HEK293 (cell line): ENCODE measurements around the gene AHCYL2.
A peak's percentile ranks its signal among the peaks of the same experiment; 100 is the strongest.
"Not testable (repeated sequence)": the region's sequence is repeated elsewhere in the genome, so short reads cannot be mapped to it uniquely, and the experiment has no call there.

Experiments used
- CTCF ChIA-PET: fragments of 350-600 bp; formaldehyde crosslinking; extraction: SDS; loops from one replicate; lab custom pipeline; 2021; ENCODE audit warnings: antibody characterized with exemption; lab: Yijun Ruan, JAX
- POLR2A ChIA-PET: fragments of 300-600 bp; formaldehyde crosslinking; extraction: SDS; loops from one replicate; lab custom pipeline; 2020; ENCODE audit warnings: antibody characterized with exemption, inconsistent platforms; lab: Yijun Ruan, JAX
- H3K27ac ChIP-seq: fragments of 200-500 bp; sonication (Bioruptor generic); 2 replicates; pipeline ENCODE4 v1.5.1; 2014; ENCODE audit warnings: low read depth, low read length, control low read depth, inconsistent platforms; ENCODE audit errors: extremely low read depth
- H3K36me3 ChIP-seq, 2 experiments: fragments of 200-500 bp in 1 of 2; sonication (Bioruptor generic) in 1 of 2; 1 replicate in 1 of 2; 2 replicates in 1 of 2; pipeline ENCODE4 v1.5.1; 2014 to 2017; ENCODE audit warnings: inconsistent platforms in 2 of 2, low read length in 2 of 2; ENCODE audit not compliant: control insufficient read depth in 2 of 2, insufficient read depth in 1 of 2
- H3K4me1 ChIP-seq: fragments of 200-500 bp; sonication (Bioruptor generic); 2 replicates; pipeline ENCODE4 v1.5.1; 2014; ENCODE audit warnings: mild to moderate bottlenecking, low read length, inconsistent platforms; ENCODE audit not compliant: control insufficient read depth, insufficient read depth
- H3K4me3 ChIP-seq: 2 replicates; pipeline ENCODE4 v1.5.1; 2011; ENCODE audit warnings: low read depth, mild to moderate bottlenecking, control low read depth, low read length, moderate library complexity
- H3K9me3 ChIP-seq: fragments of 200-500 bp; sonication (Bioruptor generic); 2 replicates; pipeline ENCODE4 v1.5.1; 2014; ENCODE audit warnings: low read depth, low read length, inconsistent platforms; ENCODE audit not compliant: control insufficient read depth, insufficient read depth
- BCL11A ChIP-seq: fragments of 450-650 bp; formaldehyde crosslinking; IDR thresholded peaks from 2 replicates; pipeline ENCODE4 v1.5.1; 2016; ENCODE audit warnings: low read depth, missing biosample characterization, missing genetic modification characterization
- PRDM6 ChIP-seq: fragments of 450-650 bp; formaldehyde crosslinking; IDR thresholded peaks from 2 replicates; pipeline ENCODE4 v1.5.1; 2017; ENCODE audit warnings: missing biosample characterization, missing genetic modification characterization
- SCRT2 ChIP-seq: fragments of 450-650 bp; formaldehyde crosslinking; IDR thresholded peaks from 2 replicates; pipeline ENCODE4 v1.5.1; 2016; ENCODE audit warnings: missing biosample characterization, missing genetic modification characterization
- TSHZ1 ChIP-seq: fragments of 450-650 bp; formaldehyde crosslinking; IDR thresholded peaks from 2 replicates; pipeline ENCODE4 v1.5.1; 2016; ENCODE audit warnings: missing biosample characterization, missing genetic modification characterization, borderline replicate concordance
- ZFP69B ChIP-seq: fragments of 450-650 bp; formaldehyde crosslinking; IDR thresholded peaks from 2 replicates; pipeline ENCODE4 v1.5.1; 2016; ENCODE audit warnings: missing biosample characterization, missing genetic modification characterization
- ZNF133 ChIP-seq: fragments of 450-650 bp; formaldehyde crosslinking; IDR thresholded peaks from 2 replicates; pipeline ENCODE4 v1.5.1; 2016; ENCODE audit warnings: missing biosample characterization, missing genetic modification characterization
- ZNF16 ChIP-seq: fragments of 450-650 bp; formaldehyde crosslinking; IDR thresholded peaks from 2 replicates; pipeline ENCODE4 v1.5.1; 2016; ENCODE audit warnings: low read depth, missing biosample characterization, missing genetic modification characterization
- ZNF202 ChIP-seq: fragments of 450-650 bp; formaldehyde crosslinking; IDR thresholded peaks from 2 replicates; pipeline ENCODE4 v1.5.1; 2016; ENCODE audit warnings: missing biosample characterization, missing genetic modification characterization, borderline replicate concordance
- ZNF214 ChIP-seq: fragments of 450-650 bp; formaldehyde crosslinking; IDR thresholded peaks from 2 replicates; pipeline ENCODE4 v1.5.1; 2017; ENCODE audit warnings: missing biosample characterization, mild to moderate bottlenecking, missing genetic modification characterization, borderline replicate concordance
- ZNF302 ChIP-seq: fragments of 450-650 bp; formaldehyde crosslinking; IDR thresholded peaks from 2 replicates; pipeline ENCODE4 v1.5.1; 2016; ENCODE audit warnings: missing biosample characterization, missing genetic modification characterization, low read depth
- ZNF324 ChIP-seq: fragments of 450-650 bp; formaldehyde crosslinking; IDR thresholded peaks from 2 replicates; pipeline ENCODE4 v1.5.1; 2016; ENCODE audit warnings: missing biosample characterization, missing genetic modification characterization
- ZNF335 ChIP-seq: fragments of 450-650 bp; formaldehyde crosslinking; conservative IDR thresholded peaks from 2 replicates; pipeline ENCODE4 v1.5.1; 2016; ENCODE audit warnings: missing biosample characterization, missing genetic modification characterization
- ZNF362 ChIP-seq: fragments of 450-650 bp; formaldehyde crosslinking; IDR thresholded peaks from 2 replicates; pipeline ENCODE4 v1.5.1; 2016; ENCODE audit warnings: missing biosample characterization, missing genetic modification characterization
- ZNF404 ChIP-seq: fragments of 450-650 bp; formaldehyde crosslinking; IDR thresholded peaks from 2 replicates; pipeline ENCODE4 v1.5.1; 2017; ENCODE audit warnings: missing biosample characterization, missing genetic modification characterization
- ZNF416 ChIP-seq: fragments of 450-650 bp; formaldehyde crosslinking; IDR thresholded peaks from 2 replicates; pipeline ENCODE4 v1.5.1; 2016; ENCODE audit warnings: missing biosample characterization, missing genetic modification characterization
- ZNF501 ChIP-seq: fragments of 450-650 bp; formaldehyde crosslinking; IDR thresholded peaks from 2 replicates; pipeline ENCODE4 v1.5.1; 2016; ENCODE audit warnings: missing biosample characterization, missing genetic modification characterization
- ZNF624 ChIP-seq: fragments of 450-650 bp; formaldehyde crosslinking; IDR thresholded peaks from 2 replicates; pipeline ENCODE4 v1.5.1; 2017; ENCODE audit warnings: missing biosample characterization, missing genetic modification characterization
- ZSCAN18 ChIP-seq: fragments of 450-650 bp; formaldehyde crosslinking; IDR thresholded peaks from 2 replicates; pipeline ENCODE4 v1.5.1; 2016; ENCODE audit warnings: missing biosample characterization, missing genetic modification characterization
- ZSCAN30 ChIP-seq: fragments of 450-650 bp; IDR thresholded peaks from 2 replicates; pipeline ENCODE4 v1.5.1; 2018; ENCODE audit warnings: missing biosample characterization, mild to moderate bottlenecking, missing genetic modification characterization, moderate library complexity

Gene AHCYL2

GRCh38 chr7:129469930-129470329 lies 245.1 kb downstream of the AHCYL2 start:
- H3K27ac ChIP-seq = no peak overlapping the region
- H3K4me3 ChIP-seq = no peak overlapping the region
- H3K36me3 ChIP-seq = peaks cover 0 to 42% of the 10 kb centered on the region in 2 experiments
- POLR2A ChIA-PET = no interaction called here
- CTCF ChIA-PET = interaction anchor here (0.7 to 6.6 kb wide), 6 partner anchors 68 to 682 kb away, joined by 3 to 74 read pairs (median 6); no protein-coding TSS in a partner anchor
- TF ChIP-seq ZNF16 (tag by site-specific recombination) (no peak), ZNF324 (tag by site-specific recombination) (no peak), ZSCAN18 (tag by site-specific recombination) (no peak), ZNF624 (tag by site-specific recombination) (no peak), PRDM6 (tag by site-specific recombination) (no peak), TSHZ1 (no peak), ZNF302 (no peak)
- no peaks in the 10 kb centered on the region for H3K4me1 ChIP-seq
- H3K9me3 ChIP-seq = no peaks in the 10 kb centered on the region

GRCh38 chr7:129470411-129470810 lies 245.6 kb downstream of the AHCYL2 start:
- POLR2A ChIA-PET = no interaction called here
- H3K27ac ChIP-seq = no peak overlapping the region

GRCh38 chr7:129471402-129471827 lies 246.6 kb downstream of the AHCYL2 start:
- TF ChIP-seq ZSCAN30 (no peak), SCRT2 (tag by site-specific recombination) (0 out of 2 replicates have a peak, but pooled peaks have one; percentile 0)
- H3K36me3 ChIP-seq = peaks cover 0 to 33% of the 10 kb centered on the region in 2 experiments
- POLR2A ChIA-PET = interaction anchor here (0.8 kb wide), 1 partner anchor 43 kb away, joined by 3 read pairs; no protein-coding TSS in a partner anchor
- no peak overlapping the region for H3K4me3 ChIP-seq
- H3K27ac ChIP-seq = no peak overlapping the region
- H3K4me1 ChIP-seq = no peaks in the 10 kb centered on the region
- CTCF ChIA-PET = interaction anchor here (0.5 to 6.6 kb wide), 26 partner anchors 9 to 337 kb away, joined by 3 to 74 read pairs (median 4); no protein-coding TSS in a partner anchor
- no peaks in the 10 kb centered on the region for H3K9me3 ChIP-seq

More at GRCh38 chr7:129470411-129470810, 245.6 kb downstream of the AHCYL2 start:
- TF ChIP-seq ZNF335 (no peak), ZNF404 (tag by site-specific recombination) (no peak), ZNF202 (no peak), ZNF501 (tag by site-specific recombination) (no peak), BCL11A (tag by site-specific recombination) (no peak), ZFP69B (no peak), ZNF214 (tag by site-specific recombination) (no peak), ZNF416 (tag by site-specific recombination) (no peak), ZNF133 (tag by site-specific recombination) (no peak), ZNF362 (tag by site-specific recombination) (no peak)
- Histone ChIP-seq H3K4me1 (no peaks in the 10 kb centered on the region), H3K36me3 (peaks cover 0 to 42% of the 10 kb centered on the region in 2 experiments), H3K4me3 (no peak overlapping the region), H3K9me3 (no peaks in the 10 kb centered on the region)
- CTCF ChIA-PET = interaction anchor here (0.8 to 6.6 kb wide), 7 partner anchors 40 to 251 kb away, joined by 3 to 74 read pairs (median 6); no protein-coding TSS in a partner anchor

- H3K9me3 ChIP-seq, H3K4me1 ChIP-seq, H3K27ac ChIP-seq, POLR2A ChIA-PET, H3K4me3 ChIP-seq: not testable (repeated sequence)
- CTCF ChIA-PET = interaction anchor here (0.7 kb wide), 1 partner anchor 42 kb away, joined by 5 read pairs; no protein-coding TSS in a partner anchor
- H3K36me3 ChIP-seq = peaks cover under 1 to 13% of the 10 kb centered on the region in 2 experiments; a peak in 2 of 3 replicates
Observed at GRCh38 chr7:129475931-129476330, 251.1 kb downstream of the AHCYL2 start.
